Measurements from ENCODE around the gene GRIP1.
A peak's percentile ranks its signal among the peaks of the same experiment; 100 is the strongest.

- TF ChIP-seq, protein P1, sequence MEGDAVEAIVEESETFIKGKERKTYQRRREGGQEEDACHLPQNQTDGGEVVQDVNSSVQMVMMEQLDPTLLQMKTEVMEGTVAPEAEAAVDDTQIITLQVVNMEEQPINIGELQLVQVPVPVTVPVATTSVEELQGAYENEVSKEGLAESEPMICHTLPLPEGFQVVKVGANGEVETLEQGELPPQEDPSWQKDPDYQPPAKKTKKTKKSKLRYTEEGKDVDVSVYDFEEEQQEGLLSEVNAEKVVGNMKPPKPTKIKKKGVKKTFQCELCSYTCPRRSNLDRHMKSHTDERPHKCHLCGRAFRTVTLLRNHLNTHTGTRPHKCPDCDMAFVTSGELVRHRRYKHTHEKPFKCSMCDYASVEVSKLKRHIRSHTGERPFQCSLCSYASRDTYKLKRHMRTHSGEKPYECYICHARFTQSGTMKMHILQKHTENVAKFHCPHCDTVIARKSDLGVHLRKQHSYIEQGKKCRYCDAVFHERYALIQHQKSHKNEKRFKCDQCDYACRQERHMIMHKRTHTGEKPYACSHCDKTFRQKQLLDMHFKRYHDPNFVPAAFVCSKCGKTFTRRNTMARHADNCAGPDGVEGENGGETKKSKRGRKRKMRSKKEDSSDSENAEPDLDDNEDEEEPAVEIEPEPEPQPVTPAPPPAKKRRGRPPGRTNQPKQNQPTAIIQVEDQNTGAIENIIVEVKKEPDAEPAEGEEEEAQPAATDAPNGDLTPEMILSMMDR (IDR thresholded peaks at IDR 0.05; ENCODE audit: low read length): peak; percentile 36
- no peak for TF ChIP-seq EZH2 (optimal IDR thresholded peaks at IDR 0.05; ENCODE audit: low read depth, low read length)
Measured at GRCh38 chr12:66352197-66352596, 326.7 kb downstream of the GRIP1 start.
